Smooth muscle cell of the umbilical artery (primary cell): ENCODE measurements around the gene JAM3. TPM values are rescaled to one million over a fixed set of nuclear protein-coding genes. Genes with fewer than 3 reads are reported as not detected.

Source experiments
- total RNA-seq: library from RNA; depleted of rRNA; stranded (reverse); fragments of >200 nt; gene quantifications from 2 replicates; pipeline ENCODE4 v1.2.3, GENCODE V29; 2014

JAM3 gene
- total RNA-seq, result 148 and 153 TPM in 2 replicates

GRCh38 chr11:134068829-134069425, at the start of gene JAM3:
Gene JAM3 (plus strand): TSS chr11:134069072. CDS start chr11:134069084, 12 bp downstream.

Other genes starting within 250 kb of the JAM3 start
- not detected in 2 replicates for gene SPATA19, start 223.6 kb upstream of the JAM3 start, total RNA-seq
- gene IGSF9B, start 112.1 kb upstream of the JAM3 start, total RNA-seq, result under 0.01 and 0.51 TPM in 2 replicates
- gene NCAPD3, start 154.9 kb downstream of the JAM3 start, total RNA-seq, result 9.2 and 19.5 TPM in 2 replicates
- gene VPS26B, start 155.6 kb downstream of the JAM3 start, total RNA-seq, result 36.5 and 58.4 TPM in 2 replicates
- gene THYN1, start 184.3 kb downstream of the JAM3 start, total RNA-seq, result 61.5 and 77.8 TPM in 2 replicates
- gene ACAD8, start 184.5 kb downstream of the JAM3 start, total RNA-seq, result 20.2 and 20.3 TPM in 2 replicates
- gene GLB1L3, start 207.3 kb downstream of the JAM3 start, total RNA-seq, result not detected in 2 replicates